Measurements from ENCODE around the gene OLIG1.

OLIG1 gene

DNA sequence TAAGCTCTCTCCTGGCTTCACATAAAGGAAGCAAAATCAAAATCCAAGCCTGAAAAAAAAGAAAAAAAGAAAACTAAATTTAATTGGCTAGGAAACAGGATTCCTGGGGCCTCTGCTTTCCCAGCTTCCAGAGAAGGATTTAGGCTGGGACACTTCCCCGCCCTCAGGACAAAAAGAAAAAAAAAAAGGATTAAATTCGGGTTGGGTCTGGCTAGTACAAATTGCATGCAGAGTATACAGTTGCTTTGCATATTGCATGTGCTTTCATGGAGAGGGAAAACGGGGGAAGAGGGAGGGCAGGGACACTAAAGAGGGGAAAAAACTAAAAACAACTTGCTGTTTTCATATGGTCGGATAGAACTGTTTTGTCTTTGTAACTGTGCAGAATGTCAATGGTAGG is 42.7 kb downstream of the OLIG1 start:
- peaks cover 36% of the 10 kb centered on the region for H3K4me1 ChIP-seq (ENCODE audit: control insufficient read depth, insufficient read depth, low read length)
- 37% methylated on average over 4 of the region's 4 CpGs for WGBS, 2 experiments
- peaks cover 81% of the 10 kb centered on the region for H3K27me3 ChIP-seq (ENCODE audit: control insufficient read depth, insufficient read depth, low read length, poor library complexity, severe bottlenecking)

GRCh38 chr21:33113131-33113530 is 43.2 kb downstream of the OLIG1 start:
- Histone ChIP-seq H3K27ac (ENCODE audit: insufficient read depth, low read depth, low read length, poor library complexity, severe bottlenecking) (no peak overlapping the region), H3K4me1 (ENCODE audit: control insufficient read depth, insufficient read depth, low read length) (peaks cover 36% of the 10 kb centered on the region), H3K36me3 (ENCODE audit: control insufficient read depth, insufficient read depth, low read length) (no peaks in the 10 kb centered on the region), H3K9me3 (ENCODE audit: control insufficient read depth, low read length) (no peaks in the 10 kb centered on the region), H3K4me3 (ENCODE audit: insufficient read depth, low read depth, low read length) (no peak overlapping the region), H3K27me3 (ENCODE audit: control insufficient read depth, insufficient read depth, low read length, poor library complexity, severe bottlenecking) (peaks cover 79% of the 10 kb centered on the region)
- WGBS, 2 experiments, result 25 to 35% methylated on average over 13 of the region's 13 CpGs

More for the DNA sequence above, 42.7 kb downstream of the OLIG1 start:
- no peak overlapping the region for H3K27ac ChIP-seq (ENCODE audit: insufficient read depth, low read depth, low read length, poor library complexity, severe bottlenecking)
- H3K36me3 ChIP-seq (ENCODE audit: control insufficient read depth, insufficient read depth, low read length), result no peaks in the 10 kb centered on the region
- no peak overlapping the region for H3K4me3 ChIP-seq (ENCODE audit: insufficient read depth, low read depth, low read length)
- H3K9me3 ChIP-seq (ENCODE audit: control insufficient read depth, low read length), result no peaks in the 10 kb centered on the region

GRCh38 chr21:33114276-33114675 is 44.3 kb downstream of the OLIG1 start:
- no peak overlapping the region for H3K27ac ChIP-seq (ENCODE audit: insufficient read depth, low read depth, low read length, poor library complexity, severe bottlenecking)
- H3K27me3 ChIP-seq (ENCODE audit: control insufficient read depth, insufficient read depth, low read length, poor library complexity, severe bottlenecking), result peaks cover 68% of the 10 kb centered on the region
- WGBS, 2 experiments, result 94 to 98% methylated on average over 3 of the region's 3 CpGs
- H3K4me3 ChIP-seq (ENCODE audit: insufficient read depth, low read depth, low read length), result no peak overlapping the region
- no peaks in the 10 kb centered on the region for H3K36me3 ChIP-seq (ENCODE audit: control insufficient read depth, insufficient read depth, low read length)
- peaks cover 36% of the 10 kb centered on the region for H3K4me1 ChIP-seq (ENCODE audit: control insufficient read depth, insufficient read depth, low read length)
- no peaks in the 10 kb centered on the region for H3K9me3 ChIP-seq (ENCODE audit: control insufficient read depth, low read length)

DNA sequence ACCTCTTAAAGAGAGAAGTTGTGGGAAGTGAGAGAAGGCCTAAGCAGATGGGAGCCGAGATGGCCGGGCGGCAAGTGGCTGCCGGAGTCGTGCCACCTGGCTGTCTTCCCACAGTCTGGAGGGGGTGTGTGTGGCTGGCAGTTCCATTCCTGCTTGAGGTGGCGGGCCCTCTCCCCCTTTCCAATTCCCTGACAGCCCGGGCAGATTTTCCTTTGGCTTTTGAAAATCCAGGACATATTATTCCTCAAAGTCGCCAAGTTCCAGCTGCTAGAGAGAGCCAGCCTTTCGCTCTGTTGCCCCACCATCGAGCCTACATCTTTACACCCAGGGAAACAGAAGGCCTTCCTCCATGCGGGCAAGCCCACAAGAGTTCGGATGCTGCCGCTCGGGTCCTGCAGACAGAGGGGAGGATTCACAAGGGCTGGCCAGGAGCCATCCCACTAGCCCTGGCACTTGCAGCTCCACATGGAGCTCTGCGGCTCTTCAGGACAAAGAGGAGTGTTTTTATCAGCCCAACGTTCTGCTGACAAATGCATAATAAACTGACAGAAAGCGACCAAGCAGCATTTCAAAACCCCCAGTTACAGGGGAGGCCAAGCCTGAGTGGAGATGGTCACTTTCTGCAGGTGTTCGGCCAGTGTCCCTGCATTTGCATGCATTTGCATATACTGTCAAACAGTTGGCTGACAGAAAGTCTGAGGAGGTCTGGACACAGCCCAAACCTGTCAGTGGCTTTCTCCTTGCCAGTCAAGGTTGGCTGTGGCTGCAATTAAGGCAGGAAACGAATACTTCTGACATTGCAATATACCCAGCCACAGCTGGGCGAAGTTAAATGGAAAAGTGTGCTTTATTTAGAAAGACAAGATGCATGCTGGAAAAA is 45.9 kb downstream of the OLIG1 start:
- 86 to 89% methylated on average over 20 of the region's 20 CpGs for WGBS, 2 experiments
- H3K36me3 ChIP-seq (ENCODE audit: control insufficient read depth, insufficient read depth, low read length), result no peaks in the 10 kb centered on the region
- H3K4me1 ChIP-seq (ENCODE audit: control insufficient read depth, insufficient read depth, low read length), result peaks cover 28% of the 10 kb centered on the region
- H3K4me3 ChIP-seq (ENCODE audit: insufficient read depth, low read depth, low read length), result no peak overlapping the region
- no peak overlapping the region for H3K27ac ChIP-seq (ENCODE audit: insufficient read depth, low read depth, low read length, poor library complexity, severe bottlenecking)
- H3K9me3 ChIP-seq (ENCODE audit: control insufficient read depth, low read length), result no peaks in the 10 kb centered on the region
- H3K27me3 ChIP-seq (ENCODE audit: control insufficient read depth, insufficient read depth, low read length, poor library complexity, severe bottlenecking), result peaks cover 52% of the 10 kb centered on the region

GRCh38 chr21:33116676-33117075 is 46.7 kb downstream of the OLIG1 start:
- no peaks in the 10 kb centered on the region for H3K9me3 ChIP-seq (ENCODE audit: control insufficient read depth, low read length)
- peaks cover 44% of the 10 kb centered on the region for H3K27me3 ChIP-seq (ENCODE audit: control insufficient read depth, insufficient read depth, low read length, poor library complexity, severe bottlenecking)
- H3K27ac ChIP-seq (ENCODE audit: insufficient read depth, low read depth, low read length, poor library complexity, severe bottlenecking), result peak overlapping the region; percentile 22
- peaks cover 20% of the 10 kb centered on the region for H3K4me1 ChIP-seq (ENCODE audit: control insufficient read depth, insufficient read depth, low read length)
- no peak overlapping the region for H3K4me3 ChIP-seq (ENCODE audit: insufficient read depth, low read depth, low read length)
- 62 to 67% methylated on average over 8 of the region's 8 CpGs for whole genome bisulfite sequencing, 2 experiments
- H3K36me3 ChIP-seq (ENCODE audit: control insufficient read depth, insufficient read depth, low read length), result no peaks in the 10 kb centered on the region

- H3K4me3 ChIP-seq (ENCODE audit: insufficient read depth, low read depth, low read length), result no peak overlapping the region
- peaks cover 38% of the 10 kb centered on the region for H3K27me3 ChIP-seq (ENCODE audit: control insufficient read depth, insufficient read depth, low read length, poor library complexity, severe bottlenecking)
- H3K4me1 ChIP-seq (ENCODE audit: control insufficient read depth, insufficient read depth, low read length), result peaks cover 14% of the 10 kb centered on the region
- H3K27ac ChIP-seq (ENCODE audit: insufficient read depth, low read depth, low read length, poor library complexity, severe bottlenecking), result peak overlapping the region; percentile 22
- H3K36me3 ChIP-seq (ENCODE audit: control insufficient read depth, insufficient read depth, low read length), result no peaks in the 10 kb centered on the region
- WGBS, 2 experiments, result 92 to 93% methylated on average over 16 of the region's 16 CpGs
- no peaks in the 10 kb centered on the region for H3K9me3 ChIP-seq (ENCODE audit: control insufficient read depth, low read length)
Measured at GRCh38 chr21:33117101-33117888, 47.4 kb downstream of the OLIG1 start.
